ENCODE results near the gene SRPRB.

SRPRB gene

GRCh38 chr3:133828576-133829309 is 23.1 kb downstream of the SRPRB start:
- DNase-seq = no peak

GRCh38 chr3:133829310-133829707 is 23.7 kb downstream of the SRPRB start:
- no peak for DNase-seq

- no peak for DNase-seq
These were observed 24.5 kb downstream of the SRPRB start for GRCh38 chr3:133830071-133830470.

- DNase-seq = no peak
These were observed 26.6 kb downstream of the SRPRB start for GRCh38 chr3:133831966-133832801.

GRCh38 chr3:133832802-133833144 is 27.2 kb downstream of the SRPRB start:
- no peak for DNase-seq

GRCh38 chr3:133833267-133833666 is 27.7 kb downstream of the SRPRB start:
- no peak for DNase-seq

- no peak for DNase-seq
These were observed 28.4 kb downstream of the SRPRB start for GRCh38 chr3:133833880-133834620.

- DNase-seq = no peak
These were observed 29.2 kb downstream of the SRPRB start for GRCh38 chr3:133834621-133835417.

- no peak for DNase-seq
These were observed 29.8 kb downstream of the SRPRB start for GRCh38 chr3:133835418-133835743.

GRCh38 chr3:133835961-133836360 is 30.3 kb downstream of the SRPRB start:
- DNase-seq = no peak

GRCh38 chr3:133836497-133837158 is 31.0 kb downstream of the SRPRB start:
- DNase-seq = no peak

- no peak for DNase-seq
These were observed 32.1 kb downstream of the SRPRB start for GRCh38 chr3:133837487-133838295.

- no peak for DNase-seq
These were observed 32.7 kb downstream of the SRPRB start for GRCh38 chr3:133838296-133838789.

GRCh38 chr3:133838916-133839800 is 33.5 kb downstream of the SRPRB start:
- no peak for DNase-seq

GRCh38 chr3:133840055-133840737 is 34.6 kb downstream of the SRPRB start:
- DNase-seq = no peak

GRCh38 chr3:133840767-133841166 is 35.2 kb downstream of the SRPRB start:
- no peak for DNase-seq

- DNase-seq = no peak
These were observed 35.6 kb downstream of the SRPRB start for GRCh38 chr3:133841196-133841595.

- DNase-seq = no peak
These were observed 36.5 kb downstream of the SRPRB start for GRCh38 chr3:133842158-133842557.

- DNase-seq = no peak
These were observed 38.0 kb downstream of the SRPRB start for GRCh38 chr3:133843634-133844033.

GRCh38 chr3:133845127-133845526 is 39.5 kb downstream of the SRPRB start:
- no peak for DNase-seq

Measured in CD4-positive, alpha-beta T cell treated with Interferon alpha-2 for 1 hour (primary cell).